HK-2 (cell line): ENCODE results near the gene CCDC8.
"Not testable (repeated sequence)": the region's sequence is repeated elsewhere in the genome, so short reads cannot be mapped to it uniquely, and the experiment has no call there.

Source experiments
- DNase-seq: peaks from one replicate; pipeline ENCODE4 v3.0.0-alpha.2; 2018; ENCODE audit not compliant: unreplicated experiment

CCDC8 gene, protein sequence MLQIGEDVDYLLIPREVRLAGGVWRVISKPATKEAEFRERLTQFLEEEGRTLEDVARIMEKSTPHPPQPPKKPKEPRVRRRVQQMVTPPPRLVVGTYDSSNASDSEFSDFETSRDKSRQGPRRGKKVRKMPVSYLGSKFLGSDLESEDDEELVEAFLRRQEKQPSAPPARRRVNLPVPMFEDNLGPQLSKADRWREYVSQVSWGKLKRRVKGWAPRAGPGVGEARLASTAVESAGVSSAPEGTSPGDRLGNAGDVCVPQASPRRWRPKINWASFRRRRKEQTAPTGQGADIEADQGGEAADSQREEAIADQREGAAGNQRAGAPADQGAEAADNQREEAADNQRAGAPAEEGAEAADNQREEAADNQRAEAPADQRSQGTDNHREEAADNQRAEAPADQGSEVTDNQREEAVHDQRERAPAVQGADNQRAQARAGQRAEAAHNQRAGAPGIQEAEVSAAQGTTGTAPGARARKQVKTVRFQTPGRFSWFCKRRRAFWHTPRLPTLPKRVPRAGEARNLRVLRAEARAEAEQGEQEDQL

DNA sequence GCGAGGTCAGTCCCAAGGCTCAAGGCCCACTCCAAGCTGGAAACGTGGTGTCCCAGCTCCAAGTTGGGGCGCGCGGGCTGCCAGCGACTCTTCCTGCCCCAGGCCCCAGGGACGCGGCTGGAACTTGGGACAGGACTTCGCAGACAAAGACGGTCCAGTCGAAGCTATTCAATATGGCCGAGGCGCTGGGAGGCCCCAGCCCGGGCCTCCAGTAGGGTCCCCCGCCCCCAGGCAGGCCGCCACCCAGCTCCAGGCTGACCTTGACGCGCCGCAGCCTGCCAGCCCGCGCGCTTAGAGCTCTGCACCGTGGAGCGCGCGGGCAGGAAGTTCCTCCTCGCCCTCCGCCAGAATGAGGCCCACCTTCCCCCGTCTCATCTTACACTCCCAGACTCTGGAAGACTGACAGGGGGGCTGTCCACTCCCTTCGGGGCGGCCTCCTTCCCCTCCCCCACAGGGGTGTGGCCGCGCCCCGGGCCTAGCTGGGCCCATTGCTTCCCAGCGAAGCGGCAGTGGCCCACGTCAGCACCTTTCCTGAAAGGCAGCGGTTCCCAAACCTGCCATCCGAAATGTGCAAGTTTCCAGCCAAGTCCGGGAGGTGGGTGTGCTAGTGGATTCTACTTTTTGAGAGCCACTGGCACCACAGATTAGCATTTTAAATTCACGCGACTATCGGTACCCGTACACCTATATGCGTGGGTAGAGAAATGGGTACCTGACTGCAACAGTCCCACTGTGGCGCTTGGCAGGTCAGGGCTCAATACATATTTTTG lies at the start of gene CCDC8:
Gene CCDC8, minus strand, starts transcription at position 303 of the 770 bp plus-strand sequence. CDS start 754 bp downstream, outside the sequence.
- DNase-seq: no peak

DNA sequence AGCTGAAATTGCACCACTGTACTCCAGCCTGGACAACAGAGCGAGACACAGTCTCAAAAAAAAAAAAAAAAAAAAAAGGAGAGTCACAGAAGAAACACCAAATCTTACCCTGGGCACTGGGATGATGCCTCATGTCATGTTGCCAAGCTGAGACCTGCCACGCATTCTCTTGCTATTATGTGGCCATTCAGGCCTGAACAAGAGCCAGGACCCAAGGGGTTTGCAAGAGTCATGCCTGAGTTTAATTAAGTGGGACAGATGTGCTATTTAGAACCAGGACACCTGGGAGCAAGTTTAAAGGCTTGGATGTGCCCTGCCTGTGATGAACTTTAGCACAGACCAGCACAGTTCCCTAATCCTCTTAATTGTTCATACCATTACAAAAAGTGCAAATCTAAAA lies 48.2 kb upstream of the CCDC8 start:
- no peak for DNase-seq

GRCh38 chr19:46460981-46461380 lies 47.6 kb upstream of the CCDC8 start:
- DNase-seq: no peak

GRCh38 chr19:46460055-46460454 lies 46.7 kb upstream of the CCDC8 start:
- DNase-seq: no peak

DNA sequence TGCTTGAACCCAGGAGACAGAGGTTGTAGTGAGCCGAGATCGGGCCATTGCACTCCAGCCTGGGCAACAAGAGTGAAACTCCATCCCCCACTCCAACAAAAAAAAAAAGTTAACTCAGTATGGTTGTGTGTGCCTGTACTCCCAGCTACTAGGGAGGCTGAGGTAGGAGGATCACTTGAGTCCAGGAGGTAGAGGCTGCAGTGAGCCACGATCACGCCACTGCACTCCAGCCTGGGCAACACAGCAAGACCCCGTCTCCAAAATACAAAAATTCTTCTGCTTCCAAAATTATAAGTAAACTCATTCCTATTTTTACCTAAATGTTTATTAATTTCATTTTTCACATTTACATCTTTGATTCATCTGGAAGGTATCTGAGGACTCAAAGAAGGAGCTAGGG lies 43.6 kb upstream of the CCDC8 start:
- DNase-seq: no peak

GRCh38 chr19:46454244-46454643 lies 40.9 kb upstream of the CCDC8 start:
- no peak for DNase-seq

DNA sequence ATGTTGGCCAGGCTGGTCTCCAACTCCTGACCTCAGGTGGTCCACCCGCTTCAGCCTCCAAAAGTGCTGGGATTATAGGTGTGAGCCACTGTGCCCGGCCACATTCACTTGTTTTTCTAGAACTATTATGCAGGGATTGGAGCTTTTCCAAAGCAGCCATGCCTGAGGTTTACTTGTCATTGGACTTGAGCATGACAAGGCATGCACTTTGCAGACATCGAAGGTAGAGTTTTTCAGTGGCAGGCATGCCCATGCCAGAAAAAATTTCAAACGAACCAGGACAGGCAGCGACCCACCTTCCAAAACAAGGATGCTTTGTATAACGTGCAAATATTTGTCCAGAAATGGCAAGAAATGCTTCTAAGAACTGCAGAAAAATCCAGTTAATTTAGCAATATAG lies 40.3 kb upstream of the CCDC8 start:
- no peak for DNase-seq

DNA sequence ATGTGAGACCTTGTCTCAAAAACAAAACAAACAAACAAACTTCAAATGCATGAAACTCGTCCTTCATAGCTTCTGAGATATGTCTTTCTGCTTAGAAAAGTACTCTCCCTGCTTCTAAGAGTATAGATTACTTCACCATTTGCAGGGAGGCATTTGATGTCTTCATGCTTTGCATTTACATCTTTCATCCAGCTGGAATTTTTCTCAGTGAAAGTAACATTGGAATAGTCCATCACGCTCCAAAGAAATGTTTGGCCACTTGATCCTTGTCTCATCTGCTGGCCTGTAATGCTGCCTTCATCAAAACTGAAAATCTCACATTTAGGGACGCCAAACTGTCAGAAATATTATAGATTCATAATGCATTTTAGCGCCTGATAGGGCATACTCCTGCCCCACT lies 38.8 kb upstream of the CCDC8 start:
- DNase-seq: no peak

DNA sequence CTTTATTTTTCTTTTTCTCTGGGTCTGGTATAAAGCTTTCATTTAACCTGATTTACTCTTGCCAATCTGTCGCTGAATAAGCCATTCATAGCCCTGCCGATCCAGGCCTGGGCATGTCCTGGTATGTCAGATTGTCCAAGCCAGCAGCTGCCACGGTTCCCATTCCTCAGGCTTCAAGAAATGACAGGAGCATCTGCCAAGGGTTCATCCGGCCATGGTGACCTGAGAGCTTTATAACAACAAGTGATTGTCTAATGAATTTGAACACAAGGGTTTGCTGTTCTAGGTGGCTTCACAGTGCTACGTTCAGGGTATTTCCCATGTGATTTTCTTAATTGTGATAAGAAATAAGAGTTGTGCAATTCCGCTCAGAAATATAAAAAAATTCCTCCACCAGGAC lies 38.0 kb upstream of the CCDC8 start:
- no peak for DNase-seq

- DNase-seq: no peak
Observed at GRCh38 chr19:46450737-46451136, 37.4 kb upstream of the CCDC8 start.

DNA sequence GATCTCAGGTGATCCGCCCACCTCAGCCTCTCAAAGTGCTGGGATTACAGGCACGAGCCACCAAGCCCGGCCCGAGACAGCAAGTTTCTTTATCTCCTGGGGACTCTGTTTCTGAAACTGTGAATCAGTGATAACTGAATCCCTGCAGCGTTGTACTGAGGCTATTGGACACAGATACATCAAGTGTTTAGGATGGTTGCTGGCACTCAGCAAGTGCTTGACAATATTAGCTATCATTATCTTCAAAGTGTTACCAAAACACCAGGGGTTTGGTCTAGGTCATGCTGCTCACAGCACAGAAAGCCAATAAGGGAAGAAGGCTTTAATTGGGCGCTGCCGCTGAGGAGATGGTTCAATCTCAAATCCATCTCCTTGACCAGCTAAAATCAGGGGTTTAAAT lies 35.9 kb upstream of the CCDC8 start:
- DNase-seq: no peak

DNA sequence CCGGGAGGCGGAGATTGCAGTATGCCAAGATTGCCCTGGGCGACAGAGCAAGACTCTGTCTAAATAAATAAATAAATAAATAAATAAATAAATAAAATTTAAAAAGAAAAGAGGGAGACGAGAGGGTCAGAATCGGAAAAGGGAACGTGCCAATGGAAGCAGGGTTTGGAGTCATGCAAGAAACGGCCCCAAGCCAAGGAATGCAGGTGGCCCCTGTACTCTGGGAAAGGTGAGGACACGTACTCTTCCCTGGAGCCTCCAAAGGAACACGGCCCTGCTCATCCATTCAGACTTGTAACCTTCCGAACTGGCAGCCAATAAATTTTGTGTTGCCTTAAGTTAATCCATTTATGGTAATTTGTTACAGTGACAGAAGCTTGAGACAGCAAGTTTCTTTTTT lies 35.2 kb upstream of the CCDC8 start:
- DNase-seq: no peak

GRCh38 chr19:46447824-46448223 lies 34.5 kb upstream of the CCDC8 start:
- no peak for DNase-seq

- DNase-seq: no peak
Observed at GRCh38 chr19:46447006-46447405, 33.6 kb upstream of the CCDC8 start.

- no peak for DNase-seq
Observed at GRCh38 chr19:46446021-46446420, 32.7 kb upstream of the CCDC8 start.

GRCh38 chr19:46442808-46443450 lies 29.6 kb upstream of the CCDC8 start:
- no peak for DNase-seq

GRCh38 chr19:46441866-46442265 lies 28.5 kb upstream of the CCDC8 start:
- DNase-seq: no peak

- not testable (repeated sequence) for DNase-seq
Observed at GRCh38 chr19:46435689-46436088, 22.3 kb upstream of the CCDC8 start.

GRCh38 chr19:46435009-46435408 lies 21.6 kb upstream of the CCDC8 start:
- no peak for DNase-seq

DNA sequence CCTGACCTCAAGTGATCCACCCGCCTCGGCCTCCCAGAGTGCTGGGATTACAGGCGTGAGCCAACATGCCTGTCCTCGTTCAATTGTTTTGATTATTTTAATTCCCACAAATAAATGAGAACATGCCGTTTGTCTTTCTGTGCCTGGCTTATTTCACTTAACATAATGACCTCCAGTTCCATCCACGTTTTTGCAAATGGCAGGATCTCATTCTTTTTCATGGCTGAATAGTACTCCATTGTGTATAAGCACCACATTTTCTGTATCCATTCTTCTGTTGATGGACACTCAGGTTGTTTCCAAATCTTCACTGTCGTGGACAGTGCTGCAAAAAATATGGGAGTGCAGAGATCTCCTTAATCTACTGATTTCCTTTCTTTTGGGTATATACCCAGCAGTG lies 20.1 kb upstream of the CCDC8 start:
- not testable (repeated sequence) for DNase-seq

DNA sequence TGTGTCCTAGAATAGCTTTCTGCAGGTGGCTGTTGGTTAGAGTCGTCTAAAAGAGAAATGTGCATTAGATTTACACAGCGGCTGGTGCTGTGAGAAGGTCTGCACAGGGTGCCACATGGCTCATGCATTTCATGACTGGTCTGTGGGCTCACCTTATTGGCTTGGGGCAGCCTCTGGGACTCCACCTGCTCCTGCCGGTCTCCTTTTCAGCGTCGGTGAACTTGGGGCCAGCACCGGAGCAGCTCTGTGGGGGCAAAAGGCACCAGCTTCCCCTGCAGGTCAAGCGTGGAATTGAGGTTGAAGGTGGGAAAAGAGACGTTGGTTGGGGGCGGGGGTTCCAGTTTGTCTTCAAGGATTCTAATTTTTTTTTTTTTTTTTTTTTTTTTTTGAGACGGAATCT lies 18.5 kb upstream of the CCDC8 start:
- DNase-seq: no peak

DNA sequence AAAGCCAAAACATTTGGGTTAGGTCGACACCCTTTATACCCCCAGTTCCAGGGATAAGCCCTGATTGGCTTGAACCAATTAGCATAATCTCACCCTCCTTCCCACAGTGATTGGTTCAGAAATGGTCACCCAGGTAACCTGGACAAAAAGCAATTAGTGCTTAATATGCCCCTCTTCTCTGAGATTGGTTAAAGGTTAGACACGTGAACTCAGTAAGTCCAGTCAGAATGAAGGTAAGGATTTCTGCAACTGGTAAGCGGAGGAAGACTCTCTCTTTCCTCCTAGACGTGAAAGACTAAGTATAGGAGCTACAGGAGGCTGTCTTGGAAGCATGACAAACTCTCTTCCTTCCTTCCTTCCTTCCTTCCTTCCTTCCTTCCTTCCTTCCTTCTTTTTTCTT lies 16.6 kb upstream of the CCDC8 start:
- no peak for DNase-seq
